Fibroblast of lung (primary cell): ENCODE data around the gene MPPED2.

Experiments used
- CTCF ChIP-seq, 2 donors: IDR thresholded peaks in 1 of 2; conservative IDR thresholded peaks in 1 of 2; 1 replicate in 1 of 2; 2 replicates in 1 of 2; pipeline ENCODE4 v1.5.1; 2011 to 2012; ENCODE audit warnings: low read length in 2 of 2, control low read depth in 1 of 2, inconsistent platforms in 1 of 2, low read depth in 1 of 2, mild to moderate bottlenecking in 1 of 2
- EZH2 ChIP-seq: IDR thresholded peaks from 2 replicates; pipeline ENCODE4 v1.5.1; 2012; ENCODE audit warnings: low read length, control low read depth, mild to moderate bottlenecking; ENCODE audit errors: missing control alignments

GRCh38 chr11:30487200-30487898, 98.8 kb downstream of the MPPED2 start:
- TF ChIP-seq EZH2 (no peak), CTCF (conservative IDR thresholded peaks at IDR 0.05 in 1 of 2, IDR thresholded peaks at IDR 0.05 in 1 of 2; ENCODE audit: low read depth in 1 of 2, low read length in 2 of 2) (no peak)
